DMS153 treated with DMSO at 0.1 percent for 48 hours (cell line): Measurements from ENCODE around the gene AGAP9.
"Not testable (repeated sequence)": the region's sequence is repeated elsewhere in the genome, so short reads cannot be mapped to it uniquely, and the experiment has no call there.

Source experiments
- DNase-seq: peaks from one replicate; lab custom pipeline; 2025; ENCODE audit not compliant: unreplicated experiment; lab: John Stamatoyannopoulos, UW

Gene AGAP9

GRCh38 chr10:47489630-47490029 is 33.8 kb downstream of the AGAP9 start:
- not testable (repeated sequence) for DNase-seq

GRCh38 chr10:47485943-47486342 is 37.5 kb downstream of the AGAP9 start:
- DNase-seq = not testable (repeated sequence)

- DNase-seq = not testable (repeated sequence)
Observed at GRCh38 chr10:47484786-47485185, 38.7 kb downstream of the AGAP9 start.

GRCh38 chr10:47483923-47484322 is 39.5 kb downstream of the AGAP9 start, which contains the start of gene ANXA8:
Gene ANXA8 (minus strand): TSS chr10:47484115. CDS start chr10:47483933, 182 bp downstream.
- DNase-seq = not testable (repeated sequence)

GRCh38 chr10:47482367-47482766 is 41.1 kb downstream of the AGAP9 start:
- not testable (repeated sequence) for DNase-seq

GRCh38 chr10:47481768-47482181 is 41.7 kb downstream of the AGAP9 start:
- not testable (repeated sequence) for DNase-seq

- not testable (repeated sequence) for DNase-seq
Observed at GRCh38 chr10:47481182-47481766, 42.2 kb downstream of the AGAP9 start.

- DNase-seq = not testable (repeated sequence)
Observed at GRCh38 chr10:47480133-47480532, 43.3 kb downstream of the AGAP9 start.

- not testable (repeated sequence) for DNase-seq
Observed at GRCh38 chr10:47478114-47478513, 45.3 kb downstream of the AGAP9 start.

- not testable (repeated sequence) for DNase-seq
Observed at GRCh38 chr10:47477078-47477477, 46.4 kb downstream of the AGAP9 start.

GRCh38 chr10:47475101-47475500 is 48.3 kb downstream of the AGAP9 start:
- DNase-seq = not testable (repeated sequence)

- not testable (repeated sequence) for DNase-seq
Observed at GRCh38 chr10:47473516-47473915, 49.9 kb downstream of the AGAP9 start.

GRCh38 chr10:47472647-47473046 is 50.8 kb downstream of the AGAP9 start:
- not testable (repeated sequence) for DNase-seq

- DNase-seq = not testable (repeated sequence)
Observed at GRCh38 chr10:47472072-47472471, 51.4 kb downstream of the AGAP9 start.

- DNase-seq = not testable (repeated sequence)
Observed at GRCh38 chr10:47468731-47469528, 54.5 kb downstream of the AGAP9 start.

GRCh38 chr10:47467957-47468356 is 55.5 kb downstream of the AGAP9 start:
- DNase-seq = not testable (repeated sequence)

GRCh38 chr10:47467458-47467857 is 56.0 kb downstream of the AGAP9 start:
- not testable (repeated sequence) for DNase-seq

GRCh38 chr10:47465216-47465917 is 58.1 kb downstream of the AGAP9 start:
- DNase-seq = not testable (repeated sequence)

- DNase-seq = not testable (repeated sequence)
Observed at GRCh38 chr10:47462577-47463358, 60.7 kb downstream of the AGAP9 start.

- DNase-seq = not testable (repeated sequence)
Observed at GRCh38 chr10:47461261-47461687, 62.2 kb downstream of the AGAP9 start.
